B cell (primary cell): ENCODE results near the gene CCDC110. TPM values are rescaled to one million over a fixed set of nuclear protein-coding genes. Genes with fewer than 3 reads are reported as not detected.

Source experiments
- ATAC-seq: fragments of 200-7000 bp; cut with Tn5 transposase; one replicate; pipeline ENCODE4 v1.10.0; 2021; ENCODE audit warnings: low read depth, mild to moderate bottlenecking, moderate number of reproducible peaks, moderate library complexity
- CTCF ChIA-PET: fragments of 350-600 bp; sonication (Branson Sonifier 250); formaldehyde crosslinking; loops from one replicate; lab custom pipeline; 2021; ENCODE audit warnings: antibody characterized with exemption, inconsistent platforms; lab: Charles Lee
- POLR2A ChIA-PET: fragments of 350-600 bp; sonication (Branson Sonifier 250); formaldehyde crosslinking; loops from one replicate; lab custom pipeline; 2021; ENCODE audit warnings: antibody characterized with exemption; lab: Charles Lee
- DNase-seq: peaks from one replicate; pipeline ENCODE4 v3.0.0; 2013
- H2AFZ ChIP-seq: 2 replicates; pipeline ENCODE4 v1.6.1; 2012; ENCODE audit warnings: mild to moderate bottlenecking, low read depth, low read length; ENCODE audit not compliant: insufficient read depth, poor library complexity, severe bottlenecking
- H3K27ac ChIP-seq, 2 donors: 1 replicate in 1 of 2; 2 replicates in 1 of 2; pipeline ENCODE4 v1.5.1; 2012 to 2013; ENCODE audit warnings: low read length in 2 of 2, mild to moderate bottlenecking in 2 of 2, moderate library complexity in 1 of 2
- H3K27me3 ChIP-seq, 4 experiments: fragments of 200-600 bp in 1 of 4; sonication (generic) in 1 of 4; replicated peaks in 1 of 4; 1 replicate in 2 of 4; 2 replicates in 2 of 4; pipeline versions ENCODE4 v1.6.1 to v1.7.0; 2013 to 2016; ENCODE audit warnings: low read length in 3 of 4, mild to moderate bottlenecking in 2 of 4, mixed read lengths in 1 of 4, moderate library complexity in 1 of 4; ENCODE audit not compliant: insufficient read depth in 4 of 4, control insufficient read depth in 3 of 4; ENCODE audit errors: control extremely low read depth in 1 of 4
- H3K36me3 ChIP-seq, 2 experiments: replicated peaks in 1 of 2; 1 replicate in 1 of 2; 2 replicates in 1 of 2; pipeline versions ENCODE4 v1.6.1 to v1.7.1; 2013; ENCODE audit warnings: low read length in 1 of 2; ENCODE audit not compliant: insufficient read depth in 2 of 2, control insufficient read depth in 1 of 2; ENCODE audit errors: control extremely low read depth in 1 of 2, extremely low read depth in 1 of 2
- H3K4me1 ChIP-seq, 2 donors: fragments of 200-600 bp in 1 of 2; sonication (generic) in 1 of 2; 1 replicate in 1 of 2; 2 replicates in 1 of 2; pipeline versions ENCODE4 v1.5.1 to v1.6.1; 2013 to 2017; ENCODE audit warnings: low read length in 2 of 2; ENCODE audit not compliant: control insufficient read depth in 2 of 2, insufficient read depth in 2 of 2
- H3K4me2 ChIP-seq: replicated peaks from 2 replicates; pipeline ENCODE3; 2012; ENCODE audit warnings: mild to moderate bottlenecking, low read depth, low read length; ENCODE audit not compliant: poor library complexity, severe bottlenecking
- H3K4me3 ChIP-seq, 5 experiments: fragments of 200-600 bp in 1 of 5; sonication (generic) in 1 of 5; 1 replicate in 3 of 5; 2 replicates in 2 of 5; pipeline versions ENCODE4 v1.5.1 to v1.7.0; 2011 to 2016; ENCODE audit warnings: low read length in 4 of 5, mild to moderate bottlenecking in 4 of 5, low read depth in 2 of 5, control low read depth in 1 of 5, moderate library complexity in 1 of 5; ENCODE audit not compliant: insufficient read depth in 1 of 5; ENCODE audit errors: control extremely low read depth in 1 of 5, extremely low read depth in 1 of 5
- H3K79me2 ChIP-seq: fragments of 200-600 bp; sonication (generic); one replicate; pipeline ENCODE4 v1.6.0; 2016; ENCODE audit warnings: low read length; ENCODE audit not compliant: control insufficient read depth, insufficient read depth
- H3K9ac ChIP-seq: fragments of 200-600 bp; sonication (generic); 2 replicates; pipeline ENCODE4 v1.6.1; 2017; ENCODE audit warnings: mild to moderate bottlenecking, low read length, moderate library complexity
- H3K9me3 ChIP-seq, 3 donors: one replicate each; pipeline versions ENCODE4 v1.6.1 to v1.7.1; 2013; ENCODE audit warnings: low read length in 2 of 3; ENCODE audit not compliant: control insufficient read depth in 2 of 3, insufficient read depth in 1 of 3; ENCODE audit errors: control extremely low read depth in 1 of 3
- H4K20me1 ChIP-seq: 2 replicates; pipeline ENCODE4 v1.6.0; 2012; ENCODE audit warnings: mild to moderate bottlenecking, low read length; ENCODE audit not compliant: insufficient read depth, control insufficient read depth, poor library complexity, severe bottlenecking
- H3K27ac Mint-ChIP-seq: one replicate; pipeline ENCODE4 v1.8.0; 2021; ENCODE audit warnings: mixed read lengths
- H3K27me3 Mint-ChIP-seq: one replicate; pipeline ENCODE4 v1.8.0; 2021; ENCODE audit warnings: mixed read lengths
- H3K4me1 Mint-ChIP-seq: one replicate; pipeline ENCODE4 v1.8.0; 2021; ENCODE audit warnings: mixed read lengths
- H3K4me3 Mint-ChIP-seq: one replicate; pipeline ENCODE4 v1.8.0; 2021; ENCODE audit warnings: mixed read lengths
- H3K9me3 Mint-ChIP-seq: one replicate; pipeline ENCODE4 v1.8.0; 2022; ENCODE audit warnings: mixed read lengths; ENCODE audit not compliant: insufficient read depth
- CTCF ChIP-seq: fragments of 200-600 bp; IDR thresholded peaks from one replicate; pipeline ENCODE4 v1.8.0; 2022; ENCODE audit warnings: antibody characterized with exemption, mild to moderate bottlenecking
- EZH2 ChIP-seq: IDR thresholded peaks from 2 replicates; pipeline ENCODE4 v1.6.1; 2012; ENCODE audit warnings: borderline replicate concordance, low read depth, mild to moderate bottlenecking, moderate library complexity, low read length; ENCODE audit not compliant: insufficient read depth, poor library complexity, severe bottlenecking
- WGBS: methylation state at CpG from one replicate; pipeline ENCODE4 v1.1.5; 2013; ENCODE audit warnings: missing lambda C conversion rate; ENCODE audit not compliant: insufficient coverage; 5-methylcytosine and 5-hydroxymethylcytosine counted together
- intact Hi-C: fragments of 100-400 bp; cut with micrococcal nuclease; formaldehyde crosslinking; loops from one replicate; pipeline ENCODE4 v1.10.0; 2022
- polyA plus RNA-seq: library from polyadenylated mRNA; depleted of rRNA; stranded (reverse); fragments of >200 nt; gene quantifications from 2 replicates; pipeline ENCODE4 v1.2.3, GENCODE V29; 2012
- total RNA-seq, 2 donors: library from RNA; stranded (reverse); fragments of 120-200 nt in 1 of 2; gene quantifications; 1 replicate in 1 of 2; 2 replicates in 1 of 2; pipeline versions ENCODE4 v1.2.3 to v1.2.4, GENCODE V29; 2013 to 2022

The CCDC110 gene
- total and polyA plus RNA-seq, 2 donors (not counting 1 experiment from before 2014, with no cell fraction given): 0.04 to 2.3 TPM

GRCh38 chr4:185461565-185461964 is 10.0 kb downstream of the CCDC110 start:
- Mint-ChIP-seq H3K4me3 (no peak overlapping the region), H3K9me3 (no peaks in the 10 kb centered on the region), H3K27me3 (peaks cover 23% of the 10 kb centered on the region), H3K27ac (no peak overlapping the region), H3K4me1 (no peaks in the 10 kb centered on the region)
- H3K79me2 ChIP-seq: no peaks in the 10 kb centered on the region
- H3K36me3 ChIP-seq: no peaks in the 10 kb centered on the region
- no peak overlapping the region for H2AFZ ChIP-seq
- DNase-seq: no peak
- H3K9me3 ChIP-seq: no peaks in the 10 kb centered on the region
- H3K27ac ChIP-seq: no peak overlapping the region
- no peak overlapping the region for H3K4me3 ChIP-seq
- H3K4me2 ChIP-seq: no peak overlapping the region
- ATAC-seq: no peak
- H4K20me1 ChIP-seq: no peaks in the 10 kb centered on the region
- peaks cover 0 to 9% (median 1%) of the 10 kb centered on the region in 4 experiments for H3K27me3 ChIP-seq
- POLR2A ChIA-PET: no interaction called here
- CTCF ChIA-PET: interaction anchor here (0.6 kb wide), 1 partner anchor 11 kb away, joined by 3 read pairs; no protein-coding TSS in a partner anchor
- intact Hi-C loops: no loop called here
- H3K4me1 ChIP-seq: no peaks in the 10 kb centered on the region
- 91% methylated on average over 6 of the region's 8 CpGs for WGBS
- TF ChIP-seq CTCF (no peak), EZH2 (no peak)
- no peak overlapping the region for H3K9ac ChIP-seq

GRCh38 chr4:185457136-185457535 is 14.4 kb downstream of the CCDC110 start:
- Histone ChIP-seq H2AFZ (no peak overlapping the region), H3K27me3 (peaks cover 0 to 9% (median 1%) of the 10 kb centered on the region in 4 experiments), H3K4me2 (no peak overlapping the region), H3K9ac (no peak overlapping the region), H3K4me3 (no peak overlapping the region), H3K36me3 (no peaks in the 10 kb centered on the region), H3K27ac (no peak overlapping the region), H3K4me1 (no peaks in the 10 kb centered on the region), H3K9me3 (no peaks in the 10 kb centered on the region), H4K20me1 (no peaks in the 10 kb centered on the region), H3K79me2 (no peaks in the 10 kb centered on the region)
- Mint-ChIP-seq H3K27me3 (peaks cover 21% of the 10 kb centered on the region), H3K9me3 (no peaks in the 10 kb centered on the region), H3K27ac (no peak overlapping the region), H3K4me3 (no peak overlapping the region), H3K4me1 (no peaks in the 10 kb centered on the region)
- CTCF ChIA-PET: no interaction called here
- no peak for DNase-seq
- POLR2A ChIA-PET: no interaction called here
- TF ChIP-seq EZH2 (no peak), CTCF (no peak)
- intact Hi-C loops: loop anchor here (2.0 kb wide), 1 partner anchor 18 kb away; no protein-coding TSS in a partner anchor
- 52% methylated on average over 2 of the region's 3 CpGs for WGBS
- ATAC-seq: no peak
